Stimulated activated CD8-positive, alpha-beta memory T cell treated with anti-CD3 and anti-CD28 coated beads, Interleukin-4, amount 100 ng/mL, for 48 hours (primary cell): ENCODE data around the gene ITM2C.

Experiments
- DNase-seq: peaks from one replicate; pipeline ENCODE4 v3.0.0-alpha.2; 2020

The ITM2C gene

GRCh38 chr2:230893841-230894781 is 29.4 kb downstream of the ITM2C start:
- DNase-seq = peak; percentile 29

GRCh38 chr2:230895536-230896345 is 31.0 kb downstream of the ITM2C start:
- DNase-seq = peak; percentile 19

- DNase-seq = peak; percentile 14
Measured at GRCh38 chr2:230896346-230897115, 31.8 kb downstream of the ITM2C start.

GRCh38 chr2:230898016-230898712 is 33.4 kb downstream of the ITM2C start:
- DNase-seq = peak; percentile 22

- peak; percentile 14 for DNase-seq
Measured at GRCh38 chr2:230898713-230899091, 34.0 kb downstream of the ITM2C start.

GRCh38 chr2:230899287-230899686 is 34.5 kb downstream of the ITM2C start:
- DNase-seq = peak; percentile 23

- DNase-seq = peak; percentile 75
Measured at GRCh38 chr2:230899786-230900185, 35.0 kb downstream of the ITM2C start.

GRCh38 chr2:230900336-230900995 is 35.7 kb downstream of the ITM2C start:
- DNase-seq = peak; percentile 24

GRCh38 chr2:230901006-230901405 is 36.3 kb downstream of the ITM2C start:
- peak; percentile 19 for DNase-seq

GRCh38 chr2:230902180-230902899 is 37.6 kb downstream of the ITM2C start:
- DNase-seq = peak; percentile 73

- DNase-seq = peak; percentile 23
Measured at GRCh38 chr2:230903231-230904150, 38.7 kb downstream of the ITM2C start.

- peak; percentile 24 for DNase-seq
Measured at GRCh38 chr2:230904856-230905447, 40.2 kb downstream of the ITM2C start.

GRCh38 chr2:230905448-230906421 is 41.0 kb downstream of the ITM2C start:
- DNase-seq = peak; percentile 91

GRCh38 chr2:230906471-230907230 is 41.9 kb downstream of the ITM2C start:
- peak; percentile 30 for DNase-seq

GRCh38 chr2:230907361-230908091 is 42.8 kb downstream of the ITM2C start:
- peak; percentile 23 for DNase-seq

- no peak for DNase-seq
Measured at GRCh38 chr2:230908092-230908594, 43.4 kb downstream of the ITM2C start.
